ENCODE measurements around the gene CFAP97D1.

CFAP97D1 gene

DNA sequence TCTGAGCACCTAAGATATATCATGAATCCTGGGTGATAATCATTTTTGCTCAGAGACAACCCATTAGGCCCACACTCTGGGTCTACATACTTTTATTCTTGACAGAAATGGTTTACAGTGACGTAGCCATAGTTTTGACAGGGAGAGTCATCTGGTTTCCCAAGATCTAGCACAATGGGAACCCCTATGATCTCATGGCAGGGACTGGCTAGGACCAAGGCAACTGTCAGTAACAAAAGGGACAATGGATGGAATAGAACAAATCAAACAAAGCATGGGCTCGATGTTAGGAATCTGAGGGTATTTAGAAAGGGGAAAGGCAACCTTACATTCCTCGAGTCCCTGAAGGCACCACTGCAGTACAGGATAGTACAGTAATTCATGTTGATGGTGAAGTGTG is 20.5 kb downstream of the CFAP97D1 start:
- DNase-seq, result no peak

DNA sequence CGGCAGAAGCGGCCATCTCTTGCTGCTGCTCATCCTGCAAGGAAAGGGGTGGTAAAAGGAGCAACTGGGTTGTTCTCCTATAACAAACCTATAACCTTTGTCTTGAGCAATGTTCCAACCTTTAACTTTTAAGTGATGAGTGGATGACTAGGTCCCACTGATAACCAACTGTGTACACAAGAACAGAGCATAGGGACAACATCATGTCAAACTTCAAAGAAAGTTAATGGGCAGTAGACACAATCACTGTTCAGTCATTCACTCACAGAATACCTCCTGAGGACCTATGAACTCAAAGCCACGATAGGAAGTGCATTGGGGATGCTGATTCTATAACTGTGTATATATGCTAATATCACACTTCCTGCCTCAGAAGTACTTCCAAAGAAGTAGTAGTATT is 21.6 kb downstream of the CFAP97D1 start:
- DNase-seq, result no peak

DNA sequence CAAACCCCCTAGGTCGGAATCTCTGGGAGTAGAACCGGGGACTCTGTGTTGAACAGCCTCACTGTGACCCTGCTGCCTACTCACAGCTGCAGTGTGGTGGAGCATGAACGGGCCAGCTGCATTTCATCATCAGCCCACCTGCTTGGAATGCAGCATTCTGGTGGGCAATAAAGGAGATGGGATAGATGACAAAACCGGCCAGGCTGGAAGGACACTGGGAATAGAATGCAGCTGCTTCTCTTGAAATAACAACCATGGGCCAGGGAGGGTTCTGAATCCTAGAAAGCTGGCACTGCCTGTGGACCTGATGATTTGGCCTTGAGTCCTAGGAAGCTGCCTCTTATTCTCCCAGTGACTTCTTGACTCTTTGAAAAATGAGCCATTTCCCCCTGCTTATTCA is 23.5 kb downstream of the CFAP97D1 start:
- DNase-seq, result no peak

DNA sequence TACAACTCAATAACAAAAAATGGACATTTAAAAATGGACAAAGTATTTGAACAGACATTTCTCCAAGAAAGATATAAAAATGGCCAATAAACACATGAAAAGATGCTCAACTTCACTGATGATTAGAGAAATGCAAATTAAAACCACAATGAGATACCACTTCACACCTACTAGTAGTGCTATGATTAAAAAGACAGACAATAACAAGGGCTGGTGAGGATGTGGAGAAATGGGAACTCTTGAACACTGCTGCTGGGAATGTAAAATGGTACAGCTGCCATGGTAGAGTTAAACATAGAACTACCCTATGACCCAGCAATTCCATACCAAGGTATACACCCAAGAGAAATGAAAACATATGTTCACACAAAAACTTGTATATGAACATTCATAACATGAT is 24.9 kb downstream of the CFAP97D1 start:
- no peak for DNase-seq

DNA sequence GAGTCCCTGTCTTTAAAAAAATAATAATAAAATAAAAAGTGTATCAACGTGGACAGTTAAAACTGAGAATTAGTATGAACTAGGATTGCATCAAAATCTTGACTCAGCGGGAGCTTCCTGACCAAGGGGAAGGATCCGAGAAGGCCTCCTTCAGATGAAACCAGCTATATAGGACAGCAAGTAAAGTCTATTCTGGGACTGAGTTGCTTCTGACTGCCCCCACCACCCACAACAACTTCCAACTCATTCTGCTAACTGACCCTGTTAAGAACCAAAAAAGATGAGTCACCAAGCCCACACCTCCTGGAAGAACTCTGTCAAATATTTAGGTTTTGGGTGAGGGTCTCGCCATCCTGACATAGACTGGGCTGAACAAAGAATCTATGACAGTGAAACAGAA is 27.8 kb downstream of the CFAP97D1 start:
- DNase-seq, result no peak

DNA sequence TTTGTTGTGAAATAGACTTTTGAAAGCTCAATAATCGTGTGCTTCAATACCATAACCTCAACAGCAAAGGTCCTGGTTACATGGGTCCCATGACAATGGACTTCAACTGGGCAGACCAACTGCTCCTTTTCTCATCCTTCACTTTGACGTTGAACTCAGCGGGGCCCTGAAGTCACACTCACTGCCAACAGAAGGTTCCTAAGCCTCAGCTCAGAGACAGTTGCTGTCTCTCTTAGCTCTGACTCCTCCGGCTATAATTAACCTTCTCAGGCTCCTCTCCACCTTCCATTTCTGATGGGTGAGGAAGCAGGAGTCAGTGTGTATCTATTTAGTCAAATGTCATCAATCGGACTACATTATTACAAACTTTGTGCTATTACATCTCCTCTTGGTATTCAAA is 28.9 kb downstream of the CFAP97D1 start:
- no peak for DNase-seq

DNA sequence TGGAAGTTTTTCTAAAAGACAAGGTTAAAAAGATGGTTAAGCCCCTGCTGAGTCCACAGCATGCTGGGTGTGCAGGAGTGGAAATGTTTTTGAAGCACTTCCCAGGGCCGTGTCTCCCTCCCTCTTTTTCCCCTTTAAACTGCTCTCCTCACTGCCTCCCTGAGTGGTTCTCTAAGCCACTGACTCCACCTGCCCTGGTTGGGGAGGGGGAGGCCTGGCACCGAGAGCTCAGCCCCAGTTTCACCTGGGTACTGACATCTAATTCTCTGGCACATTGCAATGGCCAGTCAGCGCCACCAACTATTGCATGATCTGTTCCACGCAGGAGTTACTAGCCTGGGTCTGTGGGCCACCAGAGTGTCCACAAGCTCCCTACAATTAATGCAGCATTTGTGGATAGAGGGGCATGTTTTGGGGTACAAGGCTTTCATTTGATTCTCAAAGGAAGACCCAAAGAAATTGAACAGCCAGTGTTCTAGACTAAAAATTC is 30.0 kb downstream of the CFAP97D1 start:
- DNase-seq, result no peak

DNA sequence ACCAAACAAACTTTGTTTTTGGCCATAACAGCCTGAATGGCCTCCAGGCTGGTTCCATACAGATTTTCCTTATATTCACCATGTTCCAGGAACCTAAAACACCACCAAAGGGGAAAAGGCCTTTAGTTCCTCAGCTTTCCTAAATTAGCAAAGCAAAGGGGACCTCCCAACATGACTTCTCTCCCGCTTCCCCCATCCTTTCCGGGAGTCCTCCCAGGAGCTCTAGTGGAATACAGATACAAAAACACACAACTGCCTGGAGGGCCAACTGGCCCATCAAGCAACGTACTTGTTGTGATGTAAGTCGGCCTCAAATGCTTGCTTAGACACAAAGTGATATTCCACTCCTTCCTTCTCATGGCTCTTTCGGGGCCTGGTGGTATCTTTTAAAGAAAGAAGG is 30.6 kb downstream of the CFAP97D1 start:
- no peak for DNase-seq

DNA sequence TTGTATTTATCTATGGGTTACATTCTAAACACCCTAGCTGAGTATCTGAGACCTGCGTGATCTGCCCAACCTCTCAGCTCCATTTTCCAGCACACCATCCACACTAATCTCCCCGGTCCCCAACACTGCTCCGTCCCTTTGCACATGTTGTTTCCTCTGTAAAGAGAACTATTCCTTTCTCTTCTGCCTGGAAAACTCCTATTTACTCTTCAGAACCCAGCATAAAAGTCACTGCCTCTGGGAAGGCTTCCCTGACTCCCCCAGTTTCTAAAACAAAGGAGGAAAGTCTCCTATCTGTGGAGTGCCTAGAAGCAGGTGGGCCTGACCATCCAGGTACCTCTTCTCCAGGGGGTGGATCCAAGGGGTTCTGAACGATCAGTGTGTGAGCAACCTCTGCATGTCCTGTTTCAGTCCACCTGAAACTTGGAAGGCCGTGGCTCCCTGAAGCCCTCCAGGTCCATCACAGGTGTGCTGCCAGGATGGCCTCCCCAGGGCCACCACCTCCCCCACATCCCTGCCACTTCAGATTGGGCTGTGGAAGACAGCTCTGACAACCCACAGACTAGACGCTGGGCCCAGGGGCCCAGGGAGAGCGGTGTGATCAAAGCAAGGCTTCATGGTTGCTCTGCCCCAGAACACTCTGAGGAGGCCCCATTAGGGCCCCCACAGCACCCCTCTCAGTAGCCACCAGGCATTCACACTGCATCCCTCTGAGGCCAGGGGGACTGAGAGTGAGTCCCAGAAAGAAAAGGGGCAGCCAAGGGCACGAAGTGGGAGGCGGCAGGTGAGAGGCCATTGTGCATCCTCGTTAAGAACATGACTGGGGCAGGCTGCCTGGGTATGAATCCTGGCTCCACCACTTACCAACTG is 32.4 kb downstream of the CFAP97D1 start:
- no peak for DNase-seq

DNA sequence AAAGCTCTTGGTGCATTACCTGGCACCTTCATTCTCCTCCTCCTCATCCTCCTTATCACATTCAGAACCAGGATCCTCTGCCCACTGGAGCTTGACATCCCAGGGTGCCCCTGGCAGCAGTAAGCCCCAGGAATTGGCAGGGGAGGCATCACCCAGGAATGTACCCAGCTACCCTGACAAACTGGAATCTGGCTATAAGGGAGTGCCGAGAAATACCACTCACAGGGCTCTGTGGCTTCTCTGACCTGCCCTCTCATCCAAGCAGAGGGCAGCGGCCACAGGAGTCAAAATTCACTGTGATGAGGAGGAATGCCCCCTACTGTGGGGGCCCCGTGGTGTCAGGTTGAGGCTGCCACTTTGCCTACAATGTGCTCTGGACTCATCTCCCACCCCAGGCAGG is 33.2 kb downstream of the CFAP97D1 start:
- DNase-seq, result no peak

DNA sequence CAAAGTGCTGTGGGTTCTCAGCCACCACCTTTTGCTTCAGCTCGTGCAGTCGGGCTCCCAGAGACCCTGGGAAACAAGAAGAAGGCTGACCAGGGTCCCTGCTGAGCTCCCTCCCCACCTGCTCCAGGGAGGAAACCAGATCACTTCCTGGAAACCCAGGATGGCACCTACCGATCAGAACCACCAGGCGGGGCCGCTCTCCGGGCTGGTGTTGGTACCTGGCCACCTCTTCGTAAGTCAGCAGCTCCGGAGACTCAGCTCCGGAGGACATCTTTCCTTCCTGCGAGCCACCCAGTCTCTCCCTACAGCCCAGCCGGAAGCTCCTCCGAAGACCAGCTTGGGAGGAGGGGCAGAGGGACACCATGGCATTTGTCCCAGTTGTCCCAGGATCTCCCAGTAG is 33.8 kb downstream of the CFAP97D1 start:
- DNase-seq, result no peak

DNA sequence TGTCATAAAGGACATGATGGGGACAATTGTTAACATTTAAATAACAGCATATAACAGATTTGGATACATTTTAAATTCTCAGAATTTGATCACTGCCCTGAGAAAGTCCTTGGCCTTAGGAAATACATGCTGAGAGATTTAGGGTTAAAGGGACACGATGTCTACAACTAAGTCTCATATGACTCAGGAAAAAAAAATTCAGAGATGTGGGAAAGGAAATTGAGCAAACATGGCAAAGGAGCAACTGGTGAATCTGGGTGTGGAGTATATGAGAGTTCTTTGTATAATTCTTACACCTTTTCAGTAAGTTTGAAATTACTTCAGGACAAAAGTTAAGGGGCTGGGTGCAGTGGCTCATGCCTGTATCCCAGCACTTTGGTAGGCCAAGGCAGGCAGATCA is 34.5 kb downstream of the CFAP97D1 start:
- DNase-seq, result no peak

DNA sequence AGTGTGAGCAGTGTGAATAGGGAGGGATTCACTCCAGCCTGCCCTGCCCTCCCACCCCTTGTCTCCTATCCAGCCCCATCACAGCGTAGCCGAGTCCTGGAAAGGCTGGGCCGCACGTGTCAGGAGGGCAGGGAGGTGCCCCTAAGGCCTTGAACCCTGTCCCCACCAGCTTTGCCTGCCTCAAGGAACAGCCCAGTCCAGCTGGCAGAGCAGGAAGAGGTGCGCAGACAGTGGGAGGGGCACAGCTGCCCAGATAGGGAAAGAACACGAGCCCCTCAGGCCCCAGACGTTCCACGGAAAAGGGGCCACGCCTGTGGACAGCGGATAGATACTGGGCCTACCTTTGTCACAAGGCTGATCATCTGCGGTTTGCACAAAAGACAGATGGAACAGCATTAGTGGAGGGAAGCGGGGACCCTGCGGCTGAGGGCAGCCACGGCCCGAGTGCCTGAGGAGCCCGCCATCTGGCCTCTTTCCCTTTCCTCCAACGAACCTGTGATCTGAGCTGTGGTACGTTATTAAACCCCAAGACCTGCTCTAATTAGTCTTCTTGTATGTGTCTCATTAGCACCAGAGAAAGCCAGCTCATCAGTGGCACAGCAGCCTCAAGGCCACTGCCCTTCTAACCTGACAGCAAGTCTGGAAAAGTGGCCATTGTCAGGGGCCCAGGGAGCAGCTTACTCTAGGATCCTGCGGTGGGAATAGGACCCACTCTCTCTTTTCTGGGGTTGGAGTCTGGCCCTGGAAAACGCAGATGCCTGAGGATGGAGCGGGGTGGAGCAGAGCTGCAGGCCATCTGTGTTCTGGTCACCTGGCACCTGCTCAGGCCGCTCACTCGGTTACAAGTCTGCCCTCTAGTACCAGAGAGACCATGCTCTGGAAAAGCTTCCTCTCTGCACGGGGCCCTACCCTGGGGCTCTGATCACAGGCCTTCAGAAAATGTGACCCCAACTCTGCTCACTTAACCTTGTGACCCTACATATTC is 36.4 kb downstream of the CFAP97D1 start:
- no peak for DNase-seq

DNA sequence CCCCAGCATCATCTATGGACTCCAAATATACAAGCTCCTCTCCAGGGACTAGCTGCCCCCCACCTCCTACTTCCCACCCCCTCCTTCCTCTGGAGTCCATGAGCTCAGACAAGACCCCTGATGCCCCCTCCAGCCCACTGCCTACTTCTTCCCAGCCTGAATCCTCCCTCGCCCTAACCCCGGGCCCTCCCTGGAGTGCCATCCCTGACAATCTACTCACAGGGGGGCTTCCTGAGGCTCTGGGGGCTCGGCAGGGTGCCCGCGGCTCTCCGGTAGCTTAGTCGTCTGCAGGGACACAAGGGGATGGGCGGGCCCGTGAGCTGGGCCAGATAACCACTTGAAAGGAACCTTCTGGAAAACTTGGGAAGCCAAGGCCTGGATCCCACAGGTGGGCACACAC is 37.6 kb downstream of the CFAP97D1 start:
- no peak for DNase-seq

DNA sequence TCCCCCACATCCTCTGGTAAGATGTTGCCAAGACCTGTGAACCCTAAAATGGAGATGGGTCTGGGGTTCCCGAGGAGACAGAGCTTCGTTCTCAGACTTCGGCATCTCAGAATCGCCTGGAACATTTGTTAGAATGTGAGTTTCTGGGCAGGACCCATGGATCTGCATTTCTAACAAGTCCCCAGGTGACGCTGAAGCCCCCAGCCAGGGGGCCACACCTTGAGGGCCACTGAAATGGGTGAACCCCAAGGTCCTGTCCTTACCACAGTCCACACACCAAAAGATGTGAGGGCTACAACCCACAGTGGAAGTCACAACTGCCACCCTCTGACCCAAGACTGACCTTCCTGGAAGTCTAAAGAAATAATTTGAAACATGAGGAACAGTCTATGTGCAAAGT is 38.7 kb downstream of the CFAP97D1 start:
- no peak for DNase-seq

DNA sequence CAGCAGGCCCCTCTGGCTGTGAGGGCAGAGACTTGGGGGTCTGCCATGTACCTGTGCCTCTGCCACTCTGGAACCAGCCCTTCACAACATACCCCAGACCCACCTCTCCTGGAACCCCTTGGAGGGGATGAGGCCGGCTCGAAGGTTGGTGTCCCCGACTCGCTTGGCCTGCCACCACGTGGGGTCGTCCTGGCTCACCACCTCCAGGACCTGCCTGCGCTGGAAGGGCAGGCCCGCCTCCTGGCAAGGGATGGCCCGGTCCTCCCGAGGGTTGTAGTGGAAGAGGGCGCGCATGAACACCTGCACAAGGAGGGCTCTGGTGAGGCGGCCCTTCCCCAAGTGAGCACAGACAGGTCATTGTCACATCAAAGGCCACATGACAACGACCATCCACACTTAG is 40.5 kb downstream of the CFAP97D1 start:
- DNase-seq, result no peak

DNA sequence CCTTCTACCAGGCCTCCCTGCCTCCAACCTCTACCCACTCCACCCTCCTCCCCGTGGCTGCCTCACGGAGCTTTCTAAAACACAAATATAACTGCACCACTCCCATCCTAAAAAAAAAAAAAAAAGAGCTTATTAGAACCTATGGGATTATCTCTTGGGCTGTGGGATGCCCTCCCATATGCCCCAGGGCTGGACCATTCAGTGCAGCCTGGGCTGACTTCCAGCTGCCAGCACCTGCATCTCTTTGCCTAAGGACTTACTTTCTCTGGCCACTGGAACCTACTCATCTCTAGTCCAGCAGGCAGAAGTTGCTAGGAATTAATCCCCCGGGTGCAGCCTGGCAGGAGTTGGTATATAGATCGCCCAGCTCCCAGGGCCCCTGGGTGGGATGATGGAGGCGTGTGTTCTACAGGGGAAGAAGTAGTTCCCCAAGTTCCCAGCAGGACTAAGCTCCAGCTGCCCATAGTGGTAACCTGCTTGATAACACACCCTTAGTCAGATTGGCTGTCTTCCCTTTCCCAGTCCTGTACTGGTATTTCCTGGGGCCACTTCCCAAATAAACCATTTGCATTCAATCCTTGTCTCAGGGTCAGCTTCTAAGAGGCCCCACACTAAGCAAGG is 42.4 kb downstream of the CFAP97D1 start:
- no peak for DNase-seq

DNA sequence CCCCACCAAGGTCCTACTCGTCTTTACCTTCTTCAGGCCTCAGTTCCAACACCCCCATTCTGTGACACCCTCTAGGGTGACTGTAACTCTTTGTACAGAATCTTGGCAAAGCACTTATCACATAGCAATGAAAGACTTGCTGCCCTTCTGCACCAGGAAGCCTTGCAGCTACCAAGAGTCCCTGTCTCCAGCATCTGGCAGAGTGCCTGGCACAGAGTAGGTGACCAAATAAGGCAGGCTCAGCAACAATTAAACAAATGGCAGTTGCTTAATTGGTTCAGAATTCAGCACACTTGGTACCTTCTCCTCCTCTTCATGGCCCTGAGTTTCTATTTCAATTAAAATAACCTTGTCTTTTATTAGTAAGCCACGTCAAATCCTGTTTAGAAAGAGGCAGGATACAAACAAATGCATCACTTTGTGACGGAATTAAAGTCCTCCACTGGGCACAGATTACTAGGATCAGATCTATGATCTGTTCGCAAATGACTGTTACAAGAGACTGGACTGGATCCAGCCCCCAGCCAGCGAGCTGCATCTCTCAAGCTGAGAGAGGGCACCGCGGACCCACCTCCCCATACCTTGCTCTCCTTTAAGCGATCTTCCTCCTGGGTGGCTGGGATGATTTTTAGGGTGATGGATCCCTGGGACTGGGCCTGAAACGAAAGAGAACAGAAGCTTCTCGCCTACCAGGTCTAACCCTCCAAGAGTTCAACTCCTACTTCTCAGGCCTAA is 43.3 kb downstream of the CFAP97D1 start:
- no peak for DNase-seq

DNA sequence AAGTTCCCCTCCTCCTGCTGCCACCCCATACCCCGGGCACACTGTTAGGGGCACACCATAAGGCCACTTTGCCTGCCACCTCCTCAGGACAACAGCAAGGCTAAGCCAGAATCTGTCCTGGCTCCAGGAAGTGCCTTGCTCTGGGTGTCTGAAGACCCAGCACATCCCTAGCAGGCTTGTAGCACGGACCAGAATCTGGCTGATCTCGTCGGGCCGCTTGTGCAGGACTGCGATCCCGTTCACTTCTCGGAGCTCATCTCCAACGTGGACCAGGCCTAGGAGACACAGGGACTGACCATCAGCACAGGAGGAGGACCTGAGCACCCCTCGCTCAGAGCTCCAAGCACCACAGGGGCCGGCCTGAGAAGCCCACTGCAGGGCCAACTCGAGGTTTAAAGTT is 45.3 kb downstream of the CFAP97D1 start:
- no peak for DNase-seq

DNA sequence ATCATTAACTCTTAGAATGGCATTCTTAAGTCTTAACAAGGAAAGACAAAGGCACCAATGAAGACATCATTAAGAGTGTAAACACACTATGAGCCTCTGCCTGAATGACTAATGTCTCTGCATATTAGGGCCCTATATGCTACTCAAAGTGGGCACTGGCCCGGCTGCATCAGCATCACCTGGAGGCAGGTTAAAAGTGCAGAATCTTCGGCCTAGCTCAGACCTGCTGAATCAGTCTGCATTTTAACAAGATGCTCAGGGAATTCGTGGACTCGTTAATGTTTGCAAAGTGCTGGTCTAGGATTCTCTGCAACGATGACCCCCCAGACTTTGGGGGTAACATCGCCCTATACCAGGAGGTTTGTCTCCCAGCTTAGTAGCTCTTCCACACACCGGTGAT is 46.0 kb downstream of the CFAP97D1 start:
- DNase-seq, result no peak

DNA sequence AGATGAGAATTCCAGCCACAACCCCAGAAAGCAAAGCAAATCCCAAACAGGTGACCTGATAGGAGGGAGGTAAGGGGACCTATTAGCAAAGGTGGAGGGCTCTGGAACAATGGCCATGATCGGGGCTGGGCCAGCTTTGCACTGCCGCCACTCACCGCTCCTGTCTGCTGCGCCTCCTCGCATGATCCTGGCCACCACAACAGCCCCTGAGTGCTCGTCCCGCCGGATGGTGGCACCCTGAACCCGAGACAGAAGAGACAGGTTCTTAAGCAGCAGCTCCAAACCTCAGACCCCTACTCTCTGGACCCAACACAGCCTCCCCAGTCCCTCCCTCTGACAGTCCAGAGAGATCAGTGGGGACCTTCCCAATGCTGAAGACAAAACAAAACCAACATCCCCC is 47.4 kb downstream of the CFAP97D1 start:
- DNase-seq, result no peak

DNA sequence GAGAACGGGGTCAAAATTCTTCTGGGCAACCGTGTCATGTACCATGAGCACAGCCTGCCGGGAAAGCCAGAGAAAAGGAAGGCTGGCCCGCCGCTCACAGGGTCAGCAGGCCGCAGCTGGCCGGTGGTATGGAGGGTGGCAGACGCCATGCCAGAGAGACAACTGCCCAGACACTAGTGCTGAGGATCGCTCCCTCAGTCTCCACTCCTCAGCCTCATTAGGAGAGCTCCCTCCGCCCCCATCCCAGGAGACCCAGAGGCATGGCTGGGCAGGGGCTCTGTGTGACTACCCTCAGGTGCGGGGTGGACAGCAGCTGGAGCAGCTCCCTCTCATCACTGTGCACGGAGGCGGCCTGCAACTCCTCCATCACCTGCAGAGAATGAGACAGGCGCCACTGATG is 49.5 kb downstream of the CFAP97D1 start:
- DNase-seq, result no peak
